OCI-LY1 (cell line): Measurements from ENCODE around the gene TYR.
"Not testable (repeated sequence)": the region's sequence is repeated elsewhere in the genome, so short reads cannot be mapped to it uniquely, and the experiment has no call there.

Experiments
- EZH2 ChIP-seq: fragments of 200-600 bp; sonication (generic), shearing (Covaris generic); IDR thresholded peaks from 2 replicates; pipeline ENCODE4 v1.8.0; 2017; ENCODE audit warnings: borderline replicate concordance, mixed run types, mild to moderate bottlenecking, antibody characterized with exemption, low read length, moderate library complexity, mixed read lengths
- TF ChIP-seq, protein P1 (sequence below): fragments of 200-600 bp; sonication (generic), shearing (Covaris generic); IDR thresholded peaks from 2 replicates; pipeline ENCODE4 v1.5.1; 2017; ENCODE audit warnings: mild to moderate bottlenecking, antibody characterized with exemption, low read length, moderate library complexity, mixed read lengths

DNA sequence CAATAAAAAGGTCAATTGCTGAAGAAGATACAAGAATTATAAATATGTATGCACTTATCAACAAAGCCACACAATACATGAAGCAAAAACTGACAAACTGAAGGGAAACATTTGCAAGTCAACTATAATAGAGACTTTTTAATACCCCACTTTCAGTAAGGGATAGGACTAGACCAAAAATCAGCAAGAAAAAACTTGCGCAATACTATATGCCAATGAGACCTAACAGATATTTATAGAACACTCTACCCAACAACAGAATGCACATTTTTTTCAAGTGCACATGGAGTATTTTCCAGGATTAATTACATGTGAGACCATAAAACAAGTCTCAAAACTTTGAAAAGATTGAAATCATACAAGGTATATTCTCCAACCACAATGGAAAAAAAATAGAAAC is 83.8 kb downstream of the TYR start:
- TF ChIP-seq, protein P1, sequence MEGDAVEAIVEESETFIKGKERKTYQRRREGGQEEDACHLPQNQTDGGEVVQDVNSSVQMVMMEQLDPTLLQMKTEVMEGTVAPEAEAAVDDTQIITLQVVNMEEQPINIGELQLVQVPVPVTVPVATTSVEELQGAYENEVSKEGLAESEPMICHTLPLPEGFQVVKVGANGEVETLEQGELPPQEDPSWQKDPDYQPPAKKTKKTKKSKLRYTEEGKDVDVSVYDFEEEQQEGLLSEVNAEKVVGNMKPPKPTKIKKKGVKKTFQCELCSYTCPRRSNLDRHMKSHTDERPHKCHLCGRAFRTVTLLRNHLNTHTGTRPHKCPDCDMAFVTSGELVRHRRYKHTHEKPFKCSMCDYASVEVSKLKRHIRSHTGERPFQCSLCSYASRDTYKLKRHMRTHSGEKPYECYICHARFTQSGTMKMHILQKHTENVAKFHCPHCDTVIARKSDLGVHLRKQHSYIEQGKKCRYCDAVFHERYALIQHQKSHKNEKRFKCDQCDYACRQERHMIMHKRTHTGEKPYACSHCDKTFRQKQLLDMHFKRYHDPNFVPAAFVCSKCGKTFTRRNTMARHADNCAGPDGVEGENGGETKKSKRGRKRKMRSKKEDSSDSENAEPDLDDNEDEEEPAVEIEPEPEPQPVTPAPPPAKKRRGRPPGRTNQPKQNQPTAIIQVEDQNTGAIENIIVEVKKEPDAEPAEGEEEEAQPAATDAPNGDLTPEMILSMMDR = not testable (repeated sequence)
- TF ChIP-seq EZH2 = not testable (repeated sequence)
